Measurements from ENCODE around the gene GPR89A.
"Not testable (repeated sequence)": the region's sequence is repeated elsewhere in the genome, so short reads cannot be mapped to it uniquely, and the experiment has no call there.

Gene GPR89A

GRCh38 chr1:145718465-145718864 lies 110.7 kb downstream of the GPR89A start:
- DNase-seq (ENCODE audit: low read depth) = not testable (repeated sequence)

- DNase-seq (ENCODE audit: low read depth) = no peak
Measured at GRCh38 chr1:145719230-145720079, 111.7 kb downstream of the GPR89A start, which contains the start of gene CD160. TSS of gene CD160 (plus strand) at chr1:145719499. CDS start at chr1:145728328, 8,829 bp downstream.
